ENCODE data around the gene GRPEL1. TPM values are rescaled to one million over a fixed set of nuclear protein-coding genes. Genes with fewer than 3 reads are reported as not detected.

Gene GRPEL1
- total and polyA plus RNA-seq, 2 of the 4 experiments (the other 2 are of a cell fraction), result 33.0 to 33.9 TPM

GRCh38 chr4:7009564-7009963, 58.3 kb downstream of the GRPEL1 start:
- H3K27me3 ChIP-seq (ENCODE audit: control insufficient read depth, insufficient read depth, low read length), result no peaks in the 10 kb centered on the region
- no peak overlapping the region for H3K4me3 ChIP-seq (ENCODE audit: insufficient read depth, low read depth, low read length)
- H3K36me3 ChIP-seq (ENCODE audit: control insufficient read depth, insufficient read depth, low read length), result peaks cover 38% of the 10 kb centered on the region
- no peaks in the 10 kb centered on the region for H3K9me1 ChIP-seq (ENCODE audit: insufficient read depth, low read length)
- no TSS peak for BruUV-seq (replicated peaks)
- H4K8ac ChIP-seq (ENCODE audit: low read depth in 2 of 2, low read length in 2 of 2), result no peak overlapping the region
- in situ Hi-C loops (cut with MboI; ENCODE audit: low sequenced_read_pairs) (no loop called here), intact Hi-C loops (cut with micrococcal nuclease) (no loop called here), dilution Hi-C loops (cut with HindIII; ENCODE audit: low sequenced_read_pairs, unreplicated experiment) (no loop called here)
- H2BK5ac ChIP-seq (ENCODE audit: low read depth, low read length, poor library complexity, severe bottlenecking), result no peak overlapping the region
- H3K79me1 ChIP-seq (ENCODE audit: low read depth in 1 of 2, low read length in 2 of 2), result peaks cover 9 to 14% of the 10 kb centered on the region in 2 experiments; a peak in 2 of 4 replicates
- no peak overlapping the region for H3K56ac ChIP-seq (ENCODE audit: extremely low read depth, insufficient read depth, low read length)
- no peak overlapping the region for H4K91ac ChIP-seq (ENCODE audit: insufficient read depth, low read depth, low read length)
- 98% methylated on average over 4 of the region's 5 CpGs; no CpG with 5 or more reads in 1 of the 2 experiments for WGBS, 2 experiments (ENCODE audit: extremely low coverage in 2 of 2, insufficient read length in 1 of 2)
- peaks cover 2% of the 10 kb centered on the region; the same call in 1 of the 2 replicates for H3K4me1 ChIP-seq (ENCODE audit: control insufficient read depth, insufficient read depth, low read length)
- DNase-seq (no peak), ATAC-seq (ENCODE audit: low read depth) (no peak)
- CTCF ChIA-PET, result no interaction called here
- H2BK15ac ChIP-seq (ENCODE audit: low read depth, low read length), result no peak overlapping the region
- H2AK9ac ChIP-seq (replicated peaks; ENCODE audit: low read depth, low read length, poor library complexity), result no peak overlapping the region
- H3K14ac ChIP-seq (replicated peaks; ENCODE audit: low read depth, low read length), result no peak overlapping the region
- no peak overlapping the region for H3K4me2 ChIP-seq (ENCODE audit: low read depth, low read length)
- POLR2A ChIA-PET (ENCODE audit: unreplicated experiment), result no interaction called here
- no peak overlapping the region for H2BK120ac ChIP-seq (ENCODE audit: low read depth, low read length)
- no peak overlapping the region for H3K23ac ChIP-seq (ENCODE audit: low read depth, low read length)
- H4K5ac ChIP-seq (ENCODE audit: low read depth, low read length), result no peak overlapping the region
- no peaks in the 10 kb centered on the region for H3K9me3 ChIP-seq (ENCODE audit: control insufficient read depth, insufficient read depth, low read length)
- no peak overlapping the region for H2BK20ac ChIP-seq (ENCODE audit: low read depth, low read length)
- H3K27ac ChIP-seq (ENCODE audit: insufficient read depth, low read length), result no peak overlapping the region
- no peak overlapping the region for H3K9ac ChIP-seq (ENCODE audit: low read depth, low read length)
- H2AK5ac ChIP-seq (ENCODE audit: low read depth, low read length), result no peak overlapping the region
- H4K20me1 ChIP-seq (ENCODE audit: insufficient read depth, low read length), result no peaks in the 10 kb centered on the region
- TF ChIP-seq MXI1 (IDR thresholded peaks at IDR 0.05; ENCODE audit: borderline replicate concordance, low read depth, low read length) (no peak), CEBPB (IDR thresholded peaks at IDR 0.05; ENCODE audit: low read depth, low read length) (no peak), MAFK (IDR thresholded peaks at IDR 0.05; ENCODE audit: low read depth, low read length) (no peak), POLR2A (IDR thresholded peaks at IDR 0.05; ENCODE audit: low read depth, low read length) (no peak), RCOR1 (IDR thresholded peaks at IDR 0.05; ENCODE audit: insufficient replicate concordance, low read length) (no peak), USF2 (IDR thresholded peaks at IDR 0.05; ENCODE audit: low read depth, low read length) (no peak), RAD21 (IDR thresholded peaks at IDR 0.05; ENCODE audit: low read length) (no peak), NFE2L2 (IDR thresholded peaks at IDR 0.05; ENCODE audit: low read depth, low read length) (no peak)
- TF ChIP-seq, protein P1, sequence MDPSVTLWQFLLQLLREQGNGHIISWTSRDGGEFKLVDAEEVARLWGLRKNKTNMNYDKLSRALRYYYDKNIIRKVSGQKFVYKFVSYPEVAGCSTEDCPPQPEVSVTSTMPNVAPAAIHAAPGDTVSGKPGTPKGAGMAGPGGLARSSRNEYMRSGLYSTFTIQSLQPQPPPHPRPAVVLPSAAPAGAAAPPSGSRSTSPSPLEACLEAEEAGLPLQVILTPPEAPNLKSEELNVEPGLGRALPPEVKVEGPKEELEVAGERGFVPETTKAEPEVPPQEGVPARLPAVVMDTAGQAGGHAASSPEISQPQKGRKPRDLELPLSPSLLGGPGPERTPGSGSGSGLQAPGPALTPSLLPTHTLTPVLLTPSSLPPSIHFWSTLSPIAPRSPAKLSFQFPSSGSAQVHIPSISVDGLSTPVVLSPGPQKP (IDR thresholded peaks at IDR 0.05; ENCODE audit: borderline replicate concordance, low read depth, low read length), result no peak
- H3K4ac ChIP-seq (ENCODE audit: low read depth, low read length), result no peak overlapping the region
- H3K18ac ChIP-seq (ENCODE audit: low read depth, low read length), result no peak overlapping the region
- H2AFZ ChIP-seq (replicated peaks; ENCODE audit: low read length, poor library complexity), result no peak overlapping the region

Other genes with a start within 250 kb of the GRPEL1 start
- 40.7 and 48.9 TPM in 2 replicates for gene TBC1D14, start 158.2 kb downstream of the GRPEL1 start, total RNA-seq (2012; rRNA removed)
- 29.8 and 31.7 TPM in 2 replicates for gene TBC1D14, start 158.2 kb downstream of the GRPEL1 start, polyA plus RNA-seq (2012; rRNA removed)
- 6.1 and 8.1 TPM in 2 replicates for gene TADA2B, start 24.7 kb downstream of the GRPEL1 start, total RNA-seq (2012; rRNA removed)
- 8.1 and 8.6 TPM in 2 replicates for gene TADA2B, start 24.7 kb downstream of the GRPEL1 start, polyA plus RNA-seq (2012; rRNA removed)
- 0.28 and 0.36 TPM in 2 replicates for gene SORCS2, start 124.5 kb upstream of the GRPEL1 start, total RNA-seq (2012; rRNA removed)
- gene SORCS2, start 124.5 kb upstream of the GRPEL1 start, polyA plus RNA-seq (2012; rRNA removed), result 0.62 and 0.67 TPM in 2 replicates

Data from IMR-90 (cell line).